H7 (cell line): ENCODE data around the gene COX14. TPM values are rescaled to one million over a fixed set of nuclear protein-coding genes. Genes with fewer than 3 reads are reported as not detected.

Experiments used
- DNase-seq: peaks from one replicate; pipeline ENCODE4 v3.0.0; 2012
- H3K27me3 ChIP-seq: 2 replicates; pipeline ENCODE4 v1.6.0; 2011; ENCODE audit warnings: mild to moderate bottlenecking, low read length; ENCODE audit not compliant: control insufficient read depth, insufficient read depth
- H3K36me3 ChIP-seq: replicated peaks from 2 replicates; pipeline ENCODE4 v1.5.1; 2011; ENCODE audit warnings: low read length; ENCODE audit not compliant: control insufficient read depth, insufficient read depth
- H3K4me3 ChIP-seq: 2 replicates; pipeline ENCODE4 v1.5.1; 2011; ENCODE audit warnings: low read depth, mild to moderate bottlenecking, control low read depth, low read length, moderate library complexity; ENCODE audit not compliant: insufficient read depth
- total RNA-seq: library from RNA; depleted of rRNA; stranded (reverse); fragments of >200 nt; shearing (Covaris generic); gene quantifications from 2 replicates; pipeline ENCODE4 v1.2.3, GENCODE V29; 2014; rRNA removed

Gene COX14
- total RNA-seq: 33.4 and 38.3 TPM in 2 replicates

GRCh38 chr12:50111693-50112455, at the start of gene COX14:
TSS of gene COX14 (plus strand) at chr12:50112236. CDS start at chr12:50120044, 7,808 bp downstream.
- DNase-seq: peak; percentile 97
- Histone ChIP-seq H3K36me3 (no peaks in the 10 kb centered on the region), H3K4me3 (peak within 1 kb of the TSS; percentile 99), H3K27me3 (no peaks in the 10 kb centered on the region)

GRCh38 chr12:50062728-50063460, 49.1 kb upstream of the COX14 start:
- DNase-seq: peak; percentile 40
- H3K4me3 ChIP-seq: no peak overlapping the region
- peaks cover 32% of the 10 kb centered on the region for H3K27me3 ChIP-seq
- H3K36me3 ChIP-seq: no peaks in the 10 kb centered on the region

- peaks cover 11% of the 10 kb centered on the region for H3K27me3 ChIP-seq
- no peak for DNase-seq
- no peaks in the 10 kb centered on the region for H3K36me3 ChIP-seq
- H3K4me3 ChIP-seq: no peak overlapping the region
Observed at GRCh38 chr12:50065726-50066310, 46.2 kb upstream of the COX14 start.

GRCh38 chr12:50066402-50066801, 45.6 kb upstream of the COX14 start:
- DNase-seq: peak; percentile 75
- no peaks in the 10 kb centered on the region for H3K36me3 ChIP-seq
- H3K27me3 ChIP-seq: peaks cover 6% of the 10 kb centered on the region
- no peak overlapping the region for H3K4me3 ChIP-seq

GRCh38 chr12:50069069-50069468, 43.0 kb upstream of the COX14 start:
- Histone ChIP-seq H3K4me3 (no peak overlapping the region), H3K27me3 (no peaks in the 10 kb centered on the region; the same call in 1 of the 2 replicates), H3K36me3 (no peaks in the 10 kb centered on the region)
- DNase-seq: no peak

GRCh38 chr12:50069539-50069938, 42.5 kb upstream of the COX14 start:
- Histone ChIP-seq H3K4me3 (no peak overlapping the region), H3K36me3 (no peaks in the 10 kb centered on the region), H3K27me3 (no peaks in the 10 kb centered on the region; the same call in 1 of the 2 replicates)
- DNase-seq: no peak

GRCh38 chr12:50070314-50071060, 41.5 kb upstream of the COX14 start:
- no peaks in the 10 kb centered on the region for H3K27me3 ChIP-seq
- H3K36me3 ChIP-seq: no peaks in the 10 kb centered on the region
- H3K4me3 ChIP-seq: no peak overlapping the region
- peak; percentile 86 for DNase-seq

GRCh38 chr12:50072198-50072907, 39.7 kb upstream of the COX14 start:
- Histone ChIP-seq H3K4me3 (no peak overlapping the region), H3K36me3 (no peaks in the 10 kb centered on the region), H3K27me3 (no peaks in the 10 kb centered on the region)
- DNase-seq: no peak

GRCh38 chr12:50073206-50073605, 38.8 kb upstream of the COX14 start:
- H3K36me3 ChIP-seq: no peaks in the 10 kb centered on the region
- H3K4me3 ChIP-seq: no peak overlapping the region
- DNase-seq: no peak
- no peaks in the 10 kb centered on the region for H3K27me3 ChIP-seq

- DNase-seq: no peak
Observed at GRCh38 chr12:50073712-50074111, 38.3 kb upstream of the COX14 start.

GRCh38 chr12:50074936-50075807, 36.9 kb upstream of the COX14 start:
- peak; percentile 93 for DNase-seq
- peaks cover 8% of the 10 kb centered on the region for H3K27me3 ChIP-seq
- H3K4me3 ChIP-seq: no peak overlapping the region
- no peaks in the 10 kb centered on the region for H3K36me3 ChIP-seq

More at GRCh38 chr12:50073712-50074111, 38.3 kb upstream of the COX14 start:
- Histone ChIP-seq H3K4me3 (no peak overlapping the region), H3K27me3 (no peaks in the 10 kb centered on the region; the same call in 1 of the 2 replicates), H3K36me3 (no peaks in the 10 kb centered on the region)

GRCh38 chr12:50075808-50076170, 36.2 kb upstream of the COX14 start:
- peaks cover 14% of the 10 kb centered on the region for H3K27me3 ChIP-seq
- no peaks in the 10 kb centered on the region for H3K36me3 ChIP-seq
- no peak for DNase-seq
- H3K4me3 ChIP-seq: no peak overlapping the region

- H3K27me3 ChIP-seq: peaks cover 26% of the 10 kb centered on the region
- H3K36me3 ChIP-seq: no peaks in the 10 kb centered on the region
- no peak overlapping the region for H3K4me3 ChIP-seq
- no peak for DNase-seq
Observed at GRCh38 chr12:50077099-50077498, 34.9 kb upstream of the COX14 start.
